Vagina (tissue), 2 donors: ENCODE measurements around the gene B3GLCT. TPM values are rescaled to one million over a fixed set of nuclear protein-coding genes. Genes with fewer than 3 reads are reported as not detected.
A peak's percentile ranks its signal among the peaks of the same experiment; 100 is the strongest.

ENCODE experiments used
- DNase-seq, 2 donors: peaks; one replicate each; pipeline ENCODE4 v3.0.0-alpha.2; 2017; ENCODE audit errors: extremely low spot score in 2 of 2
- H3K27ac ChIP-seq: fragments of 200-600 bp; sonication (generic); one replicate; pipeline ENCODE4 v1.5.1; 2019
- H3K27me3 ChIP-seq: fragments of 200-600 bp; sonication (generic); one replicate; pipeline ENCODE4 v1.5.1; 2019
- H3K36me3 ChIP-seq, 2 donors: fragments of 200-600 bp; sonication (generic); one replicate each; pipeline ENCODE4 v1.5.1; 2017 to 2019
- H3K4me1 ChIP-seq: fragments of 200-600 bp; sonication (generic); one replicate; pipeline ENCODE4 v1.5.1; 2019
- H3K4me3 ChIP-seq, 2 donors: fragments of 200-600 bp; sonication (generic); 1 replicate in 1 of 2; 2 replicates in 1 of 2; pipeline ENCODE4 v1.5.1; 2016 to 2019
- H3K9me3 ChIP-seq: fragments of 200-600 bp; sonication (generic); one replicate; pipeline ENCODE4 v1.5.1; 2019
- POLR2A ChIP-seq, 2 donors: fragments of 450-650 bp; IDR thresholded peaks; one replicate each; pipeline ENCODE4 v1.6.1; 2017; ENCODE audit warnings: antibody characterized with exemption in 2 of 2, mild to moderate bottlenecking in 2 of 2, moderate library complexity in 2 of 2
- POLR2AphosphoS5 ChIP-seq, 2 donors: sonication (generic); formaldehyde crosslinking; IDR thresholded peaks; one replicate each; pipeline ENCODE4 v1.9.0; 2017; ENCODE audit warnings: antibody characterized with exemption in 2 of 2, mild to moderate bottlenecking in 2 of 2, low read depth in 1 of 2; ENCODE audit not compliant: insufficient read depth in 1 of 2
- intact Hi-C: fragments of 100-400 bp; cut with DNase I; formaldehyde crosslinking; loops from one replicate; pipeline ENCODE4 v1.15.1; 2023
- total RNA-seq: library from RNA; depleted of rRNA; stranded (reverse); fragments of >200 nt; gene quantifications from one replicate; pipeline ENCODE4 v1.2.3, GENCODE V29; 2016
- TF ChIP-seq, protein P1 (sequence below), 3 experiments: fragments of 450-650 bp in 2 of 3; fragments of 200-600 bp in 1 of 3; sonication (generic) in 1 of 3; IDR thresholded peaks; one replicate each; pipeline ENCODE4 v1.5.1; 2017 to 2019; ENCODE audit warnings: antibody characterized with exemption in 3 of 3, mild to moderate bottlenecking in 2 of 3, moderate library complexity in 2 of 3

Gene B3GLCT
- total RNA-seq, 1 donor from 2014 or later = 8.1 TPM

DNA sequence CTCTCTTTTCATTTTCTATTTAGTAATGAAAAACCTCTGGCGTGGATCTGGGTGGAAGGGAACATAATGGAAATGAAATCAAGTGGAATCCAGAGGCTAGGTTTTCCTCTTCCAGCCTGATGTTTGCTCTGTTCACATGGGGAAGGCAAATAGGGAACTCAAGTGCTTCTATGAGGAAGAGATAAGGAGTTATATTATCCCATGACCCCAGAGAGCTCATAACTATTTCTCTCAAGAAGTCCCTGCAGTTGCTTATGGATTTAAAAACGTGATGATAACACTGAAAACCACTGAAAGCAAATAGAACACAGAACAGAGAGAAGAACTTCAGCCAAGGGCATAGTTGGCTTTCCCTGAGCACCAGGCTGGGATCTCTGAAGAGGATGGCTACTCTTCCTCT, 157.8 kb downstream of the B3GLCT start:
- no peak for DNase-seq
- Histone ChIP-seq H3K36me3 (no peaks in the 10 kb centered on the region), H3K27me3 (no peaks in the 10 kb centered on the region), H3K4me3 (no peak overlapping the region), H3K9me3 (no peaks in the 10 kb centered on the region), H3K27ac (no peak overlapping the region), H3K4me1 (no peaks in the 10 kb centered on the region)
- TF ChIP-seq, protein P1, sequence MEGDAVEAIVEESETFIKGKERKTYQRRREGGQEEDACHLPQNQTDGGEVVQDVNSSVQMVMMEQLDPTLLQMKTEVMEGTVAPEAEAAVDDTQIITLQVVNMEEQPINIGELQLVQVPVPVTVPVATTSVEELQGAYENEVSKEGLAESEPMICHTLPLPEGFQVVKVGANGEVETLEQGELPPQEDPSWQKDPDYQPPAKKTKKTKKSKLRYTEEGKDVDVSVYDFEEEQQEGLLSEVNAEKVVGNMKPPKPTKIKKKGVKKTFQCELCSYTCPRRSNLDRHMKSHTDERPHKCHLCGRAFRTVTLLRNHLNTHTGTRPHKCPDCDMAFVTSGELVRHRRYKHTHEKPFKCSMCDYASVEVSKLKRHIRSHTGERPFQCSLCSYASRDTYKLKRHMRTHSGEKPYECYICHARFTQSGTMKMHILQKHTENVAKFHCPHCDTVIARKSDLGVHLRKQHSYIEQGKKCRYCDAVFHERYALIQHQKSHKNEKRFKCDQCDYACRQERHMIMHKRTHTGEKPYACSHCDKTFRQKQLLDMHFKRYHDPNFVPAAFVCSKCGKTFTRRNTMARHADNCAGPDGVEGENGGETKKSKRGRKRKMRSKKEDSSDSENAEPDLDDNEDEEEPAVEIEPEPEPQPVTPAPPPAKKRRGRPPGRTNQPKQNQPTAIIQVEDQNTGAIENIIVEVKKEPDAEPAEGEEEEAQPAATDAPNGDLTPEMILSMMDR (IDR thresholded peaks at IDR 0.05) = no peak
- no peak for TF ChIP-seq POLR2AphosphoS5 (IDR thresholded peaks at IDR 0.05; ENCODE audit: insufficient read depth in 1 of 2, low read depth in 1 of 2)
- TF ChIP-seq POLR2A (IDR thresholded peaks at IDR 0.05) = no peak
- intact Hi-C loops = no loop called here

DNA sequence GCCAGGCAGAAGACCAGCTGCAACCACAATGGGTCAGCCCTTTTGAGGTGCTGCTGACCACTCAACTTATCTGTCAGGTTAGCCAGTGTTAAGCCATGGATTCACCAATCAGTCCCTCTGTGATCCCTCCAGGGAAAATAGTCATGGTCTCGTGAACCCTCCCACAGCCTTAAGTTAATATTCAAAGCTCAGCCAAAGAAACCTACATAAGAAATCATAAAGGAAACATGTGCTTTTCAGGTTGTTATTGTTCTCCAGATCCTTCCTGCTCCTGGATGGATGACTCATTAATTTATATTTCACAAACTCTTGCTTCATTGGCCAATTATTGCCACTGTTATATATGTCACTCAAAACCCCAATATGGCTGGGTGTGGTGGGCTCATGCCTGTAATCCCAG, 161.9 kb downstream of the B3GLCT start:
- Histone ChIP-seq H3K9me3 (no peaks in the 10 kb centered on the region), H3K27me3 (no peaks in the 10 kb centered on the region), H3K4me1 (no peaks in the 10 kb centered on the region), H3K27ac (no peak overlapping the region), H3K36me3 (no peaks in the 10 kb centered on the region), H3K4me3 (no peak overlapping the region)
- intact Hi-C loops = no loop called here
- DNase-seq = no peak
- TF ChIP-seq POLR2A (IDR thresholded peaks at IDR 0.05) = no peak
- TF ChIP-seq POLR2AphosphoS5 (IDR thresholded peaks at IDR 0.05; ENCODE audit: insufficient read depth in 1 of 2, low read depth in 1 of 2) = no peak
- TF ChIP-seq, protein P1 (IDR thresholded peaks at IDR 0.05) = no peak

DNA sequence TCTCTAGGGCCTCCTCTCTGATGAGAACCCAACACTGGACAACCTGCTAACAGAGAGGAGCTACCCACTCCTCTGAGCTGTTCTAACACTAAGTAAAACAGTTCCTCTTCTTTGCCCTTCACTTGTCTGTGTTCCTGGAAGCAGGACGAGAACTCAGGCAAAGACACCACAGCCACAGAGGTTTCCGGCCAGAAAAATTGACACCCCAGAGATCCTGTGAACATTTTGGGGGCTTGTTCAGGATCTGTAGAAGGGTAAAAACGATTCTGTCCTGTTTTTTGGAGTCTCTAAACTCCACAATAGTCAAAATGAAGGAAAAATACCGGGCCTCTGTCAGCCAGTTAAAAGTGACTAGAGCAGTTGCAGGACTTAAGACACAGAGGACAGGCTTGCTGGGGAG, 165.9 kb downstream of the B3GLCT start:
- Histone ChIP-seq H3K4me1 (no peaks in the 10 kb centered on the region), H3K36me3 (no peaks in the 10 kb centered on the region), H3K27ac (no peak overlapping the region), H3K4me3 (no peak overlapping the region), H3K9me3 (no peaks in the 10 kb centered on the region), H3K27me3 (no peaks in the 10 kb centered on the region)
- TF ChIP-seq POLR2AphosphoS5 (IDR thresholded peaks at IDR 0.05; ENCODE audit: insufficient read depth in 1 of 2, low read depth in 1 of 2) (no peak), POLR2A (IDR thresholded peaks at IDR 0.05) (no peak)
- TF ChIP-seq, protein P1 (IDR thresholded peaks at IDR 0.05) = no peak
- intact Hi-C loops = no loop called here
- peak in 1 of 2 donors; percentile 52 for DNase-seq

DNA sequence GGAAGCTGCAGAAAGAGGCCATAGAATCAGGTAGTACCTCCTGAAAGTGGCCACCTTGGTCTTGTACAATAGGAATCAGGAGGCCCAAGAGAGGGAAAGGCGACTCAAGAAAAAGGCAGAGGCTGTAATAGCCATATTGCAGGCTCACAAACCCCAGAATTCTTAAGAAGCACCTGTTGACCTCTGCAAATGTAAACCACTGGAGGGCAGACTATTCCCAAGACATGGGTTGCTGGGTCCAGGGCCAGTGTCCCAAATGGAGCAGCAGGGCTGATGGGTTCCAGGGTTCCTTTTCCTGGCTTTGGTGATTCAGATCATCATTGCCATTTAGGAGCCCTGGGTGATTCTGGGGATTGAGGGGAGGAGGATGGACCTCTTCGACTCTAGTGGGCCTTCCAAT, 167.6 kb downstream of the B3GLCT start:
- no peak for DNase-seq
- Histone ChIP-seq H3K9me3 (no peaks in the 10 kb centered on the region), H3K4me1 (no peaks in the 10 kb centered on the region), H3K36me3 (no peaks in the 10 kb centered on the region), H3K27ac (no peak overlapping the region), H3K4me3 (no peak overlapping the region), H3K27me3 (no peaks in the 10 kb centered on the region)
- intact Hi-C loops = no loop called here
- TF ChIP-seq, protein P1 (IDR thresholded peaks at IDR 0.05) = no peak
- TF ChIP-seq POLR2A (IDR thresholded peaks at IDR 0.05) (no peak), POLR2AphosphoS5 (IDR thresholded peaks at IDR 0.05; ENCODE audit: insufficient read depth in 1 of 2, low read depth in 1 of 2) (no peak)

DNA sequence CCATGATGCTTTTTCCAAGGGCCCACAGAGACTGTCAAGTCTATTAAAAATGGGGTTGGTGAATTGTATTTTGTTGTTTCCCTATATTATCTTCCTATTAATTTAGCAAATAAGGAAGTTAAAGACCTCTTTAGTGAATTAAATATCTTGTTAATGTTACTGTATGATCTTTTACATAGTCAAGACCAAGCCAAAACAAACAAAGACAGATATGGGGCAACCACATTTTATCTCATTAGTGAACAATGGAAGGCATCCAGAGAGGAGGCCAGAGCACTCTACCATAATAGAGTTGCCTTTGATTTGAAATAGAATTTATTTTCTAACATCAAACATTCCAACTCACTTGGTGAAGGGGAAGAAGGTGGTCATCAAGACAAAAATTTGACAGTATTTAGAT, 169.4 kb downstream of the B3GLCT start:
- Histone ChIP-seq H3K36me3 (no peaks in the 10 kb centered on the region), H3K27ac (no peak overlapping the region), H3K27me3 (no peaks in the 10 kb centered on the region), H3K4me3 (no peak overlapping the region), H3K4me1 (no peaks in the 10 kb centered on the region), H3K9me3 (no peaks in the 10 kb centered on the region)
- no peak for TF ChIP-seq POLR2A (IDR thresholded peaks at IDR 0.05)
- no peak for TF ChIP-seq POLR2AphosphoS5 (IDR thresholded peaks at IDR 0.05; ENCODE audit: insufficient read depth in 1 of 2, low read depth in 1 of 2)
- TF ChIP-seq, protein P1 (IDR thresholded peaks at IDR 0.05) = no peak
- intact Hi-C loops = no loop called here
- DNase-seq = no peak
